Upper lobe of left lung (tissue), 4 donors: Measurements from ENCODE around the gene GRIK3.

Experiments used
- EP300 ChIP-seq, 4 donors: sonication (generic); formaldehyde crosslinking; IDR thresholded peaks; one replicate each; pipeline ENCODE4 v1.5.1; 2017; ENCODE audit warnings: antibody characterized with exemption in 4 of 4, control low read depth in 2 of 4
- POLR2A ChIP-seq, 4 donors: fragments of 450-650 bp; IDR thresholded peaks; one replicate each; pipeline ENCODE4 v1.5.1; 2016 to 2017; ENCODE audit warnings: antibody characterized with exemption in 4 of 4, mild to moderate bottlenecking in 2 of 4
- POLR2AphosphoS5 ChIP-seq, 2 donors: sonication (generic); formaldehyde crosslinking; IDR thresholded peaks; one replicate each; pipeline ENCODE4 v1.5.1; 2017; ENCODE audit warnings: antibody characterized with exemption in 2 of 2
- TF ChIP-seq, protein P1 (sequence below), 6 experiments: fragments of 450-650 bp in 4 of 6; fragments of 200-600 bp in 2 of 6; sonication (generic) in 2 of 6; IDR thresholded peaks; one replicate each; pipeline ENCODE4 v1.5.1; 2016 to 2019; ENCODE audit warnings: antibody characterized with exemption in 6 of 6

DNA sequence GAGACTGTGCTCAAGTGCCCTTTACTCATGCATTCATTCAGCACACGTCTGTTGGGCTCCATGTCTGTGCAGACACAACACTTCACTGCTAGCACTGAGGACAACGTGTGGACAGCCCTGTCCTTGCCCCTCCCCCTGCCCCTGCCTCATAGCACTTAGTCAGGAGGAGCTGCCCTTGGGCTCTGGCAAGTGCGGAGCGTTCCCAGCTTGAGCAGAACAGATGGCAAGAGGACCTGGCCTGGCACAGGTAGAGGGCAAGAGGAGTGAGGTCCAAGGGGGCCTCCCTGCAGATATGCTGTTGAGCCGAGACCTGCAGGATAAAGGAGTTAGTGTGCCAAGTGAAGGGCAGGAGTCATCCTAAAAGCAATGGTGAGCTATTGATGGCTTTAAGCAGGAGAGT lies 81.3 kb downstream of the GRIK3 start:
- TF ChIP-seq, protein P1, sequence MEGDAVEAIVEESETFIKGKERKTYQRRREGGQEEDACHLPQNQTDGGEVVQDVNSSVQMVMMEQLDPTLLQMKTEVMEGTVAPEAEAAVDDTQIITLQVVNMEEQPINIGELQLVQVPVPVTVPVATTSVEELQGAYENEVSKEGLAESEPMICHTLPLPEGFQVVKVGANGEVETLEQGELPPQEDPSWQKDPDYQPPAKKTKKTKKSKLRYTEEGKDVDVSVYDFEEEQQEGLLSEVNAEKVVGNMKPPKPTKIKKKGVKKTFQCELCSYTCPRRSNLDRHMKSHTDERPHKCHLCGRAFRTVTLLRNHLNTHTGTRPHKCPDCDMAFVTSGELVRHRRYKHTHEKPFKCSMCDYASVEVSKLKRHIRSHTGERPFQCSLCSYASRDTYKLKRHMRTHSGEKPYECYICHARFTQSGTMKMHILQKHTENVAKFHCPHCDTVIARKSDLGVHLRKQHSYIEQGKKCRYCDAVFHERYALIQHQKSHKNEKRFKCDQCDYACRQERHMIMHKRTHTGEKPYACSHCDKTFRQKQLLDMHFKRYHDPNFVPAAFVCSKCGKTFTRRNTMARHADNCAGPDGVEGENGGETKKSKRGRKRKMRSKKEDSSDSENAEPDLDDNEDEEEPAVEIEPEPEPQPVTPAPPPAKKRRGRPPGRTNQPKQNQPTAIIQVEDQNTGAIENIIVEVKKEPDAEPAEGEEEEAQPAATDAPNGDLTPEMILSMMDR (IDR thresholded peaks at IDR 0.05) = no peak
- TF ChIP-seq POLR2A (IDR thresholded peaks at IDR 0.05) (no peak), POLR2AphosphoS5 (IDR thresholded peaks at IDR 0.05) (no peak), EP300 (IDR thresholded peaks at IDR 0.05) (no peak)
